Brain pericyte (primary cell): Measurements from ENCODE around the gene LMAN1.

Experiments
- DNase-seq: peaks from one replicate; pipeline ENCODE4 v3.0.0-alpha.2; 2012; ENCODE audit warnings: low read depth, low spot score

The LMAN1 gene

DNA sequence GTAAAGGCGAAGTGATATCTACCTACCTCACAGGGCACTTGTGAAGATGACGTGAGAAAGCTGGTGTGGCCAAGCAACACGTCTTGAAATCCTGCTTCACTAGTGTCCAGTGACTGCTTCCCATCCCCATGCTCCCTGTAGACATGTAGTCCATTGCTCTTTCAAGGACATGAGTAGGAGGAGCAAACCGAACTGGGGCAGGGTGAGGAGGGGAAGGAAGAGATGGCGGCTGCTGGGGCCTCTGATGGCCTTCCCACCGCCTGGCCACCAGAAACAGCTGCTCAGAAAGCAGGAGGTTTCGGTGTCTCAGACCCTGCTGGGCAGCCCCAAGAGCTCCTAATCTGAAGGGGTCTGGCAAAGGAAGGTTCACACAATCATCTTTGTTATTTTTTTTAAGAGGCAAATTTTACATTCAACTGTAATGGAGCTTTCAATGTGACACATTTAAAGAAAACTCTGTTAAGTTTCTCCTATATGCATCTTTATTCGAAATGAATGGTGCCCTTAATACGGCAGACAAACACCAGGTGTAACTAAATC lies 55.3 kb downstream of the LMAN1 start:
- no peak for DNase-seq

DNA sequence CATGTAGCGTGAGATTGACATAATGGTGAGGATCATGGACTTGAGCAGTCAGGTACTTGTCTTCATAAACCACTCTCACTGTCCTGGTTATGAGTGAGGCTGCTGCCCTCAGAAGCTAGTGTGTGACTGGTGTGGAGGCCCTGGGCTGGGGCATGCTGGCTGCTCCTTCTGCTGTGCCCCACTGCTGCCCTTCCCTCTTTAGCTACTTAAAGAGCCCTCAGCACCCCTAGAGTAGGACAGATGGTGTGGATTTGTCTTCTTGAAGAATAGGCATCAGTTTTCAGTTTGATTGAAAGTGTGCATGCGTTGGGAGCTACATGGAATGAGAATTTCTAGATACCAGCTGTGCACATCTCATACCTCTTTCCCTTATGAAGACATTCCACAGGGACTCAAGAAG lies 56.1 kb downstream of the LMAN1 start:
- no peak for DNase-seq

DNA sequence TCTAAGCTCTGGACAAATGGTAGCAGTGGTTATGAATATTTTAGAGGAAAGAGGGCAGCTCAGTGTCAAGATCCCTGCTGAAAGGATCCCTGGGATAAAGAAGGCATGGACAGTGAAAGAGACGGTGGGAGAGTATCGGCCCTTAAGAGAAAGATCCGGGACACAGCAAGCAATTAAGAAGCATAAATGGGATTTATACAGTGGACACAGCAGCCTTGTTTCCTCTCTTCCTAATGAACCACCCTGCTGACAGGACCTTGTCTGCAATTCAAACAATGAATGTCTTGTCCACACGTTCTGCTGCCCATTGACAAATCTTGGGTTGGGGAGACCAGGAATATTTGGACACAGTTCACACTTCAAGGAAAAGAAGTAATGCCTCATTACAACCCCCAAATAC lies 57.1 kb downstream of the LMAN1 start:
- DNase-seq = no peak

DNA sequence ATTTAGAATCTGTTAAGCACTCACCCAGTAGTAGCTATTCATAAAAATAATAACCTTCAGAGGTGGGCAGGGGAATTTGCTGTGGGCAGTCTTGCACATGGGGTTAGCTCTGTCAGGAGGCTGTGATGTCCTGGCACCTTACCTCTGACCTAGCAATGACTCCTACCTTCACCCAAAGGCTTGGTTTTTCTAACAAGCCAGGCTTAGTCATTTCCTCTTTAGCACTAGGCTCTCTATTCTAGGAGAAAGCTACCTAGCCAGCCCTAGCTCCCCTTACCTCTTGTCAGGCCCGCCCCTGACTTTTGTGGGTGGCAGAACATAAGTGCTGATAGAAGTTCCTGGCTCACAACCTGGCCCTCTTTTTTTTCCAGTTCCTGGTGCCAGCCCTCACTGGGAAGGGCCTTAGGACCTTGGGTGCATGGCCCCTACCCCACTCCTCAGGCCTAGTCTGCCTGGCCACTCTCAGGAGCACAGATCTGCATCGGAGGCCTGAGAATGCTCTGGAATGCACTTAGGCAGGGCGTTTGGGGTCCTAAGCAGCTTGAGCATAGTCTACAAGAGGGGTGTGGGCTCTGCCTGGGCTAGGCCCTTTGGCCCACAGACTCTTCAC lies 58.3 kb downstream of the LMAN1 start:
- DNase-seq = no peak

DNA sequence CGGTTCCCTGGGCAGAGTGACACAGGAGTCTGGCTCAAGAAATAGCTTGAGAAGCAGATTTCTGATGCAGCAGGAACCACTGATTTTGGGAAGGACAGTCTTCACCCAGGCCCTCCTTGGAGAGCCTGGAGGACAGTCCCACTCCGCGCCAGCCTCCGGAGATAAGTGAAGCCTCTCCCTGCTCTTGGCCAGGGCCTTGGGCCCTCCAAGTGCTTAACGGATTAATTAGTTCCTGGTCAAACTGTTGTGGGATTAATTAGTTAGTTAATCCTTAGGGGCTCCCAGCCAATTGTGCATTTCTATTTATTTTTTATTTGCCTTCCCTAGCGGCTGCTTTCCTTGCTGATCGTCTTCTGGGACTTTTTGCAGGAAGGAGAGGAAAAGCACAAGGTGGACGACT lies 60.2 kb downstream of the LMAN1 start:
- no peak for DNase-seq

DNA sequence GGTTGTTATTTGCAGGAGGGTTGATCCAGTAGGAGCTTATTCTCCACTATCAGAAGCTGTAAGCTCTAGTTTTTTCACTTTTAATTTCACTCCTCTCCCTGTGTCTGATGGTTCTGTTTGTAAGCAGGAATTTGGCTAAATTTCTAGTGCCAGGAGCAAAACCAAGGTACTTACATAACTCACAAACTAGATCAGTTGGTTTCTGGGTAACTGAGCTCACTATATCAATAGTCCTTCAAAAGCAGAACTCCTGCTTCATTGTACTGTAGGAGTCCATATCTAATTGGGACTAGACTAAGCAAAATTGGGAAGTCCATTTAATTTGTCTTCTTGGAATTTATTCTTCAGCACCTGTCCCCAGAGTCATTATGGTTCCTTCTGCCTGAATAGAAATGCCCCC lies 65.7 kb downstream of the LMAN1 start:
- DNase-seq = no peak

DNA sequence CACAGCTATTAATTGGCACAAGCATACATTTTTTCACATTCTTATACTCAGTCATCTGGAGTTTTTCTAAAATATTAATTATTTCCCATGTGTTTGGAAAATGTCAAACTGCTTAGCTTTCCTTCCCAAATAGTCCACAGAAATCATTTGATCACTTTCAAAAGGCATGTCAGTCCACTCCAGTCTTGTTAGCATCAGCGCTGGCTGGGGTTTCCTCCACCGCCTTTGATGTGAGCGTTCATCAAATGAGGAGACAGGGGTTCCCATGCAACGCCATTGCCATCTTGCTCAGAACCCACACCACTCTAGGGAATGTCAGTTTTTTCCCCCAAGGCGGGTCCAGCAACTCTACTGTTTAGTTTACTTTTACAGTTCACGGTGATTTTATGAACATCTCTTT lies 72.7 kb downstream of the LMAN1 start:
- DNase-seq = no peak

DNA sequence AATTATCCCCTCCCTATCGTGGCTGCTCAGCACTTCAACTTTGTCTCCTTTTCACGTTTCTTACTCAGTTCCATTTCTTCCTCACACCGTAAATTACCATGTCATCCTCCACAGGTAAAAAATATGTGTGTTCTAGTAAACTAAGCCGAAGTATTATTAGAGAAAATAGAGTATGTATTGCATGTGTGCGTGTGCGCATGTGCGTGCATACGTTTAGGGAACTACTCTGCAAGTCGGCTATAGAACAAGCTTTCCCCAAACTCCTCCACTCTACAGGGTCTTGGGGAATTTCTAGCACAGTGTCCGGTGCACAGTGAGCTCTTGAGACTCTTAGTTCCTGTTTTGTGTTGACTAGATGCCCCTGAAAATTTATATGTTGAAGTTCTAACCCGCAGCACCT lies 76.7 kb downstream of the LMAN1 start:
- no peak for DNase-seq

DNA sequence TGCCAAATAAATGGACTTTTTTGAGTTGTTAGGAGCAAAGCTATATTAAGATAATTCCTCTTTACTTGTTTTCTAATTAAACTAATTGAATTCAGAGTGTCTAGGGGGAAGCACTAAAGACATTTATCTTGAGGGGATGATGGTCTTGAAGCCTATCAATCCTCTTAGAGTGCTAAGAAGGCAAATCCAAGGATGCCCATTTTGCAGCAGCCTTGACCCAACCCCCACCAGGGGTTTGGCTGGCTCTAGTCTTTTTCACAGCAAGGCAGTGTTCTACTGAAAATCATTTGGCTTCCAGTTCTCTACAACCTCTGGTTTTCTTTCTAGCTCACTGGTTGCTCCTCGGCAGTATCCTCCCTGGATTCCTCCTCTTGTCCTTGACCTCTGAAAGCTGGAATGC lies 79.3 kb downstream of the LMAN1 start:
- DNase-seq = no peak

DNA sequence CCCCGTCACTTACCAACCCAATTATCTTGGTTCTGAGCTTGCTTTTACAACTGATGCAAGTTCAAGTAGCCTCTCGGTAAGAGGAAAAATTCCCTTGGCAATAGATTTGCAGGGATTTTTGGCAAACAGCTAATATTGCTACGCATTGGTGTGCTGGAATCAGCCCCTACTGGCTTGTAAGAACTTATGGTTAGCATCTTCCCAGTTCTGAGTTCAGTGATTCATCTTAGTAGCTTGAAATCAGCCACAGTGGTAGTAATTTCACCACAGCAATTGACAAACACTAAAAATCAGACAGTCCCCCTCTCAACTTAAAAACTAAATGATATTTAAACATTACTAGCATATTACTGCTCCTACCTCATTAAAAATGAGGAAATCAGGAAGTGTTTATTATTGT lies 79.9 kb downstream of the LMAN1 start:
- no peak for DNase-seq

DNA sequence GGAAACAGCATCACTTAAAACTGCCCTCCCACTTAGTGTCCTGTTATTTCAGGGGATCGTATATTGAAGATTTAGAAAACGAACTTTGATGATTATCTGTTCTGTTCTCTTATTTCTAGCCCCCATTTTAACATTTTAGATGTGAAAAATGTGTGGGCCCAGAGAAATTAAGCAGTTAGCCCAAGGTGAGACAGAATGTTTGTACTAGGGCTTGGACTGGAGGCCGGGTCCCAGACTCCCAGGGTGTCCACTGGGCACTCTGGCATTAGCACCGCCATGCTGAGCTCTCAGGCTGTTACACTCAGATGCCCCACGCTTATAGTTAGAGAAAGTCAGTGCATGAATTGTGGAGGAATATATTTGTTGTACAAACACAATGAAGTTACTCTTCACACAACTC lies 80.3 kb downstream of the LMAN1 start:
- no peak for DNase-seq
